Suppressor macrophage treated with lipopolysaccharide for 1 hour (primary cell): ENCODE measurements around the gene PNMA8B.

Experiments
- DNase-seq, 3 donors: peaks; one replicate each; pipeline ENCODE4 v3.0.0-alpha.2; 2020 to 2022

PNMA8B gene

GRCh38 chr19:46451352-46451751 lies 44.3 kb downstream of the PNMA8B start:
- DNase-seq: no peak

GRCh38 chr19:46450737-46451136 lies 44.9 kb downstream of the PNMA8B start:
- DNase-seq: no peak

GRCh38 chr19:46449228-46449627 lies 46.4 kb downstream of the PNMA8B start:
- DNase-seq: no peak

GRCh38 chr19:46448601-46449000 lies 47.1 kb downstream of the PNMA8B start:
- DNase-seq: no peak

- DNase-seq: no peak
Measured at GRCh38 chr19:46447824-46448223, 47.8 kb downstream of the PNMA8B start.

- DNase-seq: no peak
Measured at GRCh38 chr19:46447006-46447405, 48.7 kb downstream of the PNMA8B start.

GRCh38 chr19:46446021-46446420 lies 49.6 kb downstream of the PNMA8B start:
- DNase-seq: no peak

GRCh38 chr19:46442808-46443450 lies 52.7 kb downstream of the PNMA8B start:
- DNase-seq: no peak

- no peak for DNase-seq
Measured at GRCh38 chr19:46441866-46442265, 53.8 kb downstream of the PNMA8B start.
